Activated CD4-positive, alpha-beta T cell treated with anti-CD3 and anti-CD28 coated beads, Interleukin-2, Interleukin-4, amounts not matched to agents 100 ng/mL and 50 ng/mL, durations not matched to agents 16 hours and 8 hours (primary cell): ENCODE measurements around the gene MYLK.

Source experiments
- DNase-seq: peaks from one replicate; pipeline ENCODE4 v3.0.0-alpha.2; 2020; ENCODE audit warnings: low spot score

MYLK gene

DNA sequence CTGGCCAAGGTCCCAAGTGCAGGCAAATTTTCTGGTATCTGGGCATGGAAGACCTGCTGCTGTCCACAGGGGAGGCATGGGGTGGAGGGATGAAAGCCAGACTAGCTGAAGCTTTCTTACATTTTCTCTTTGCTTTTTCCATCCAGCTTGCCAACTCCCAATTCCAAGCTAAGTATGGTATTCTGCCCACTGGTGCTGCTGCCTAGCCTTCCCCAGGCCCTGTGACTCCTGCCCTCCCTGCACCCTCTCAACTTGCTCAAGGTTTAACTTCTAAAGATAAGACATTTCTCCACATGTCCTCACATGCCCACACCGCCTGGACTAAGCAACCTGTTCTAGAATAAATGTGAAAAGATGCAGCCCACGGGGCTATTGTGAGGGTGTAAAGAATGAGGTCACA, 239.8 kb downstream of the MYLK start:
- no peak for DNase-seq

DNA sequence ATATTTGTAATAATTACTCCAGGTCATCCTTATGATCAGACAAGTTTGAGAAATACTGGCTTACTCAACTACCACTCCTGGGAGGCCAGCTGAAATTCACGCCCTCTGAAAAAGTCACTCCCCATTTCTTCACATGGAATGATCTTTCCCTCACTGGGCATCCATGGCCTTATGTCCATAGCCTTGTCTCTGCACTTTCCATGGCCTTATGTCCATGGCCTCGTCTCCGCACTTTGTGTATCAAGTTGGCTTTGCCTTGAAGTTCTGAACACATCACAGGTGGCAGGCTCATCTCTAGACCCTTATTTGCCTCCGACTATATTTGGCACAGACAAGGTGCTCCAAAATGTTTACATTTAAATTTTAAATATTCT, 241.2 kb downstream of the MYLK start:
- DNase-seq, result no peak

DNA sequence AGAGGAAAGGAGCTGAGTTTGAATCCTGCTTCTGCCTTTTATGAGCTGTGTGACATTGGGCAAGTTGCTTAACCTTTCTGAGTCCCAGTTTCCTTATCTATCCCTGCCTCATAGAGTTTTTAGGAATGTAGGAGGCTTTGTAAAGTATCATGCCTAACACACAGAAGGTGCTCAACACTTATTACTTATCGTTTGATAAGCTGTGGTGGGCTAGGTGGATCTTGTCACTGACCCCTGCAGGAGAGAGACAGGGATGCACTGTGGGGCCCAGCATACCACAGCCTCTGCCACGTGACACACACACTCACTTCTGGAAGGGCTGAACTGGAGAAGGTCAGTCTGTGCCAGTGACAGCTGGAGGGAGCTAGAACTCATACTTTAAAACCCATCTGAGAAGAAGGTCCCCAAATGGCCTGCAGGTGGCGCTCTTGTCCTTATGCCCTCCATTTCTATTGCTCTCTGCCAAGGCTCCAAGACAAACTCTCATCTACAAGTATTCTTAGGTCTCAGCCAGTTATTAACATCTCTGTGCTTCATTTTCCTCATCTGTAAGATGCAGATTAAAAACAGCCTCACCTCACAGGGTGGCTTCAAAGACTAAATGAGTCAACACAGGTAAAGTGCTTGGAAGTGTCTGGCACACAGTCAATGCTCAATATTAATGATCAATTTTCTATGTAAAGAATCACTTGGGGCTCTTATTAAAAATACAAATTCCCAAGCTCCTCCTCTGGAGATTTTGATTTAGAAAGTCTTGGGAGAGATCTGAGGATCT, 241.8 kb downstream of the MYLK start:
- peak; percentile 67 for DNase-seq

DNA sequence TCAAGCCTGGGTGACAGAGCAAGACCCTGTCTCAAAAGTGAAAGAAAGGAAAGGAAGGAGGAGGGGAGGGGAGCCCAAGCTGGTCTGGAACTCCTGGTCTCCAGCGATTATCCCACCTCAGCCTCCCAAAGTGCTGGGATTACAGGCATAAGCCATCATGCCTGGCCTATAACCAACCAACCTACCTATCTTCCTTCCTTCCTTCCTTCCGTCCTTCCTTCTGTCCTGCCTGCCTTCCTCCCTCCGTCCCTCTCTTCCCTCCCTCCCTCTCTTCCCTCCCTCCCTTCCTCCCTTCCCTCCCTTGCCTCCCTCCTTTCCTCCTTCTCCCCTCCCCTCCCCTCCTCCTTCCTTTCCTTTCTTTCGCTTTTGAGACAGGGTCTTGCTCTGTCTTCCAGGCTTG, 242.6 kb downstream of the MYLK start:
- no peak for DNase-seq

DNA sequence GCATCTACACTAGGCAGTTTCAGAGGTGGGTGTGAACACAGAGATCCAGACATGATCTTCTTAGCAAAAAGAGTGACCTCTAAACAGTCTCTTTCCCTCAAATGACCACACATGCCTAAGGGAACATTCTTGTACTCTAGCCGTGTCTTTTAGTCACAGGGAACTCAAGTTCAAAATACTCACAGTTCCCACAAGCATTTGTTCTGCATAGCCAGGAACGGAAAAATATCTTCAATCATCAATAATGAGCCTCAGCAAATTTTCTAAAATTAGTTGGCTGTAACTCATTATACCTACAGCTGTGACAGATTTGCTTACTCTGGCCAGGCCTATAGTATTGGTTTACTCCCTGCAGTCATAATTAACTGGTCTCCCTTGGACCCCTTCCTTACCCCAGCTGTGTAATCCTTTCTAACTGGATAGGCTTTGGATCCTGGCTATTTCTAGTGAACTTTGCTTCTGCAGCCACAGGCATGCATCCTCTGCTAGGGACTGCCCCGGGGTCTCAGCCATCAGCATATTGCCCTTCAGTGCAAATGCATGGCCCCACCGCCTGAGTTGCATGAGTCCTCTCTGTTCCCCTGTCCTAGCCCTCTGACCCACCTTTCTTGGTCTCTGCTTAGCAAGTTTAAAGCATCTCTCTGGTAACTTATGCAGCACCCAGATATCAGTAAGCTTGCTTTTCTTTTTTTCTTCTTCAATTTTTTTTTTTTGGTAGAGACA, 243.2 kb downstream of the MYLK start:
- no peak for DNase-seq

DNA sequence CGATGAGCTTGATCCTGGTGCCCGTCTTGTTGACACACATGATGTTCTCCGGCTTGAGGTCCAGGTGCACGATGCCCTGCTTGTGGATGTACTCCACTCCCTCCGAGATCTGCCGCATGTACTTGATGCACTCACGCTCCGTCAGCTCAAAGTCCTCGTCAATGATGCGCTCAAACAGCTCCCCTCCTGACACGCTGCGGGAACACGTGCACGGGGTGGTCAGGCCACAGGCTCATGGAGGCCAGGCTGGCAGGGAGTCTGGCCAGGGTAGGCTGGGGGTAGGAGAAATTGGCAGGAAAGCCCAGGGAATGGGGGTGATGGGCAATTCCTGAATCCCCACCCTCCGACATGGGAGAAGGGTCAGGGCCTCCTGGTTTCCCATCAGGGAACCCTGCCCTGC, 243.8 kb downstream of the MYLK start:
- no peak for DNase-seq

DNA sequence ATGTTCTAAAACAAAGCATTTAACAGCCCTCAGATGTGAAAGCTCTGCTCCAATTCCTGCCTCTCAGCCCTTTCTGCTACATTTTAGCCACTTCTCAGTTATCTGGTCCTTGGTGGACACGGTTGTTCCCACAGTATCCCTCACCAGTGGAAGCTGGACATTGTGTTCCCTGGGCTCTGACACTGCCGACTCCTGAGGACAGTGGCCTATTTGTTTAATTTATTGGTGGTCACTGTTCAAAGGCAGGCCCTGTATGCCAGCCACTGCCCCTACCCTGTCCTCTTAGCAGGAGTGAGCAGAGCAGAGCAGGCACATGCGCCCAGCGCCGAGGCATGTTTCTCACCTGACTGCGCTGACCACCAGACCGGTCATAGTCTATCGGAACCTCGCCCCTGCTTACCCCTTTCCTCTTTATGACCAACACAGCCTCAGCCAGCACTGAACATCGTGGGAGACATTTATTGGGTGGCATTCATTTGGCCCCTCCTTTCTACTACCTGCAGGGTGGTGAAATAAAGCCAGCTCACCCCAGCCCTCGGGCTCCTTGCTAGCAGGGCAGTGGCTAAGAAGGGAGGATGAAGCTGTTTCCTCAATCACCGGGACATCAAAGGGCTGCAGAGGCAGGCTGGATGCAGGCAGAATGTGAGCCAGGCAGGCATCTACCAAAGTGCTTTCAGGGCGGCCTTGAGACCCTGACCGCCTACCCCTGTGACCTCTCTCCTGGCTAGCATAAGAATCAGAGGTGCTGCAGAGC, 245.0 kb downstream of the MYLK start:
- DNase-seq, result no peak

DNA sequence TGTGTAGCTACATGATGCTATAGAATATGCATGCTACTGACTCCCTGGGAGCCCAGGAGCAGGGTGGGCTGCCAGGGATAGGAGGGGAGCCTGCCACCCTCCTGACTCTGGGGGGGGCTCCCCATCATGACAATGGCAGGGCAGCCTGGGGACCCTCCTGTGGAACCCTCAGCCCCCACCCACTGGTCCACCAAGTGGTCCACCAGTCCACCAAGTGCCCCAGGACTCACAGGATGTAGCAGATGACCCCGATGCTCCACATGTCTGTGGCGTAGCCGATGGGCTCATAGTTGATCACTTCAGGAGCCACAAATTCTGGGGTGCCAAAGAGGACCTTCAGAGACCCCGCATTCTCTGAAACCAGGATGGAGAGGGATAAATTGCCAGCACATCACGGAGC, 246.3 kb downstream of the MYLK start:
- no peak for DNase-seq

DNA sequence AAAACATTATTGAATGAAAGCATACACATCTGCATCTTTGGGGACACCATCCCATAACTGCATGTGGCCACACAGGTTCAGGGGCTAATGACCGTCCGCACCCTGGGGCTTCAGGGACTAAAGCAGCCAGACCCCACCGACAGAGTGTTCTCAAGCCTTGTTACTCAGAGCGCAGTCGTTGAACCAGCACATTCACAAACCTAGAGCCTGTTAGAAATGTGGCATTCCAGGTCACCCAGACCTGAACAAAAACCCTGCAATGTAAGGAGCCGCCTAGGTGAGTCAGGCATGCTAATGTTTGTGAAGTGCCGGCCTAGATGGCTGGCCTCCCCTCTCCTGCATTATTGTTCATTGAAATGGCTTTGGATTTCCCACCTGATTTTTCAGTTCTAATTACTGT, 247.0 kb downstream of the MYLK start:
- DNase-seq, result no peak

DNA sequence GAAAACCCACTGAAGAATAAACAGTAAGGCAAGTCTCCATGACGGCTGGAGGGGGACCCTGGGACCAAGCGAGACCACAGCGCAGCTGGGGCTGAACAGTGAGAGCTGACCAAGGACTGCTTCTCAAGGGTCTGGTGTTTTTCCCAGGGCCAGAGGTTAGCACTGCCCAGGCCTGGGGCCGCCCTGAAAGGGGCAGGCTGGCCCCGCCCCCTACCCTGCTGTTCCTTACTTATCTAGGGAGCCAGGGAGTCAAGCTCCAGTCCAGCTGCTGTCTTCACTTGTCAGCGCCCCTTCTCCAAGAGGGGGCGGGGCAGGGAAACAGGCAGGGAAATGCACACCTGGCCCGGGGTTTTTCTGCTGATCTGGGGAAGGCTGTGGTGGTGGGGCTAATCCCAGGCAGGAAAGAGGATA, 247.7 kb downstream of the MYLK start:
- DNase-seq, result no peak

DNA sequence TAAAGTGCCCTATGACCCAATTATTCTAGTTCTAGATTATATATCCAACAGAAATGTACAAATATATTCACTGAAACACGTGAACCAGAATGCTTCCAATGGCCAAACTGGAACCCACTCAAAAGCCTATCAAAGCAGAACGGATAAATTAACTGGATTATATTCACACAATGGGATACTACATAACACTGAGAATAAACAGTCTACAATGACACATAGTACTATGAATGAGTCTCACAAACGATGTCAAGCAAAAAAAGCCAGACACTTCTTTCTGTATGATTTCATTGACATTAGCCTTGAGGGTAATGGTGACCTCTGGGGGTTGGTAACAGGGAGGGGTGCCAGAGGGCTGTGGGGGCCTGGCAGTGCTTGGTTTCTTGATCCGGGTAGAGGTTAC, 248.4 kb downstream of the MYLK start:
- DNase-seq, result no peak

DNA sequence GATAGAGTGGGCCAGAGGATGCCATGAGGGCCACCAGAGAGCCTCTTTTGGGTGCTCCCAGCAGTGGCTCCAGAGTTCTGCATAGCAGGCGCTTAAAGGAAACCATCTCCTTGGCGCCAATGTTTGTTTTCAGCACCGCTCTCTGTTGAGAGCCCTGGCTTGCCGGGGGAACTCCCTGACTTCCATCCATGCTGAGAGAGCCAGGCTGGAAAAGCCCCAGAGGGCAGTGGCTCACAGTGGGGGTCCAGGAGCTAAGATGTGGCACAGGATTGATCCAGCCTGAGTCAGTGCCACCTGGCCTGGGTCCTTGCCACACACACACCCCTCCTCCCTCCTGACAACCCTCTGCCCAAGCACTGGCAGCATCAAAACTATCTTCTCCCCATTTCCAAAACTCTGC, 248.9 kb downstream of the MYLK start:
- DNase-seq, result no peak

DNA sequence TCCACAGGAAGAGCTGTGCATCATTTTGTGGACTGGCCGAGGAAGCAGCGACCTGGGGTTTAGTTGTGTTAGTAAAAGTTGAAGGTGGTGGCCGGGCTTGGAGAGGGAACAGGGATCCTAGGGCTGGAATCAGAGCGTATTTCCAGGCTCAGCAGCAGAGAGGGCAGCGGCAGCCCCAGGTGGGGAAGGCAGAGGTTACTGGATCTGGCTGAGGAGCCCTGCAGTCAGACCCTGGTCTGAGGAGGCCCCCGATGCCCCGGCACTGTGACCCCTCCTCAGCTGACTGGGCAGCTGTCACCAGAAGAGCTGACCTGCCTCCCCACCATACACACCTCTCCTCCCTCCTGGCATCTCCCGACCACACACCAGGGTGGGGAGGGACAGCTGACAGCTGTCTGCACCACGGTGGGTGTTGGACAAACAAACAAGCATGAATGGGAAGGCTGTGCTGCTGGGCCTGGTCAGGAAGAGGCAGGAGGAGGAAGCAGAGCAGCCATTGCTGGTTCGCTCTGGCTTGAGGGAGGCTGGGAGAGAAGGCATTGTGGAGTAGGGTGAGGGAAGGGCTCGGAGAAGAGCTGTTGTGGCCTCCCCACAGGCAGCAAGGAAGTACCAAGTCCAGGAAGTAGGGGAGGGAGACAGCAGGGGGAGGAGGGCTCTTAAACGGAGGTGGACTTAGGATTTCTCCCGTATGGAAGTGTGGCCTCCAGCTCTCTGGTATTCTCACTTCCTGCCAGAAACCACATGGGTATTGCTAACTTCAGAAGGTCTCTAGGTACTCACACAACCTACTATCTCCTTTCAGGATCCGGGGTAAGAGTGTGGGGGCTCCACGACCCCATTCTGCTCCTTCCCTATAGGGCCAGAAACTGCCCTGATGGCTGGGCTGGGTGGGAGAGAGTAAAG, 249.7 kb downstream of the MYLK start:
- DNase-seq, result no peak

DNA sequence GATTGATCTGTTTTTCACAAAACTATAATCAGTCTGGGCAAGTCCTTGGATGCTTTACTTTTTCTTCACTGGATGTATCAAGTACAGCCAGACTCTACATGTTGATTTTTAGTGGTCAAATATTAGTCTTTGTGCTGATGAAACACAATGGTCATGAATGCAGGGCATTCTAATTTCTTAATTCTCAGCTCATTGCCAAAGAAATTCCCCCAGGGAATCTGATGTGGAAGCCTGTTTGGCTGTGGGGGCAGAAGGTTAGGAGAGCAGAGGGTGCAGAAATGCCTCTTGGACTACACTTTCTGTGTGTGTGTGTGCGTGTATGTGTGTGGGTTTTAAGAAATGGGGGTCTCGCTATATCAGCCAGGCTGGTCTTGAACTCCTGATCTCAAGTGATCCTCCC, 250.6 kb downstream of the MYLK start:
- no peak for DNase-seq

DNA sequence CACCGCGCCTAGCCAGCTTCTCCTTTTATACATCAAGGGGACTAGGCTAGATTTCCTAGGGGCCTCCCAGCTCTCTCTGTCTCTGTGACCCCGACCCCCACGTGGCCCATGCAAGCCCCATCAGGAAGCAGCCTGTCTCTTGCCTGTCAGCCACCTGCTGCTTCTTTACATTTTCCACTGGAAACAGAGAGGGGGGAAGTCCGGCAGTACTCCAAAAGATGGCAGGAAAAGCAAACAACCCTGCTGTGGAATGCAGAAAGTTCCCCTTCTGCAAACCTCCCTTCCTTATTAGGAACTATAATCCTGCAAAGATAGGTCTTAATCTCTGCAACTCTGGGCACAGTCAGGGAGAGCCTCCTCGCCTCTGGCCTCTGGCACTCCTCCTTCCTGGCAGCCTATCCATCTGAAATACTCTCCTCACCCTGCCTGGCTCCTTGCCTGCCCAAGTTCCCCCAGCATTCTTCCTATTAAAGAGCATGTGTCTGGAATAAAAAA, 251.9 kb downstream of the MYLK start:
- DNase-seq, result no peak

DNA sequence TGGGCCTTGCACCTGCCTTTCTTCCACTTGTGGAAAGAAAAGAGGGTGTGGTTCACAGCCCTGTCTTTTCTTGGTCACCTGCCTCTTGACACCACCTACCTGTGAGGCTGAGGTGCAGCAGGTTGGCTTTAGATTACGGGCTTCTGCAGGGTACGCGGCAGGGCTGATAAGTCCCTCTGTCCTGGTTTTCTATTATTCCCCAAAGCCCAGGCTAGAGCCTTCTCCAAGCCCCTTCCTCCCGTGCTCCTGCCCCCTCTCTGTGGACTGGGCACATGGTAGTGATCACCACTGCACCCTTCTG, 254.4 kb downstream of the MYLK start:
- DNase-seq, result no peak

DNA sequence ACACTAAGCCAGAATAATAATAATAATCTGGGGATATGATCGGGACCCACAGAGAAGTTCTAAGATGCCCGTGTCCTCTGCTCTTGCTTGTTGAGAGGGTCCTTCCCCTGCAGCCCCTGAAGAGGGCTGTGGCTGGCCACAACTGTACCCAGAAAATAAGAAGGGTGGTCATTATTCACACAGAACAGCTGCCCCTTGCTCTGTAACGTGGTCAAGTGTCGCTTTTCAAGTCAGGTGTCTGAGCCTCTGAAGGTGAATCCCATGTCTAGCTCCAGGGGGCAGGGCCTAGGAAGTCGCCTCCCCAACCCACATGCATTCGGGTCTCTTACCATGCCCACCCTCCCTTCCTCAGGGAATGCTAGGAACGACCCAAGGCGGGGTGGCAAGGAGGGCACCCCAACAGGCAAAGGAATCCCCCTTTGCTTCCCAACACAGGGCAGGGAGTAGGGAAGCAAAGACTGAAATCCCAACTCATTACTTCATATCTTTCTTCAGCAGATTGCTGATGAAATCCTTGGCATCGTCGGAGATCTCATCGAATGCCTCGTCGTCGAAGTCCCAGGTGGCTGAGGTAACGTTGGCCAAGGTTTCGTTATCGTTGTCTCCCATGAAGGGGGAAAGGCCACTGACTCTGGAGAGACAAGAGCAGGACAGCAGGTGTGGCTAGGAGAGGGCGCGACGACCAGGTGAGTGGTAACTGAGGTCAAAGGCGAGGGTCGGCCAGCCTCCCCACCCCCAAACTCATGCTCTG, 255.0 kb downstream of the MYLK start:
- DNase-seq, result no peak

DNA sequence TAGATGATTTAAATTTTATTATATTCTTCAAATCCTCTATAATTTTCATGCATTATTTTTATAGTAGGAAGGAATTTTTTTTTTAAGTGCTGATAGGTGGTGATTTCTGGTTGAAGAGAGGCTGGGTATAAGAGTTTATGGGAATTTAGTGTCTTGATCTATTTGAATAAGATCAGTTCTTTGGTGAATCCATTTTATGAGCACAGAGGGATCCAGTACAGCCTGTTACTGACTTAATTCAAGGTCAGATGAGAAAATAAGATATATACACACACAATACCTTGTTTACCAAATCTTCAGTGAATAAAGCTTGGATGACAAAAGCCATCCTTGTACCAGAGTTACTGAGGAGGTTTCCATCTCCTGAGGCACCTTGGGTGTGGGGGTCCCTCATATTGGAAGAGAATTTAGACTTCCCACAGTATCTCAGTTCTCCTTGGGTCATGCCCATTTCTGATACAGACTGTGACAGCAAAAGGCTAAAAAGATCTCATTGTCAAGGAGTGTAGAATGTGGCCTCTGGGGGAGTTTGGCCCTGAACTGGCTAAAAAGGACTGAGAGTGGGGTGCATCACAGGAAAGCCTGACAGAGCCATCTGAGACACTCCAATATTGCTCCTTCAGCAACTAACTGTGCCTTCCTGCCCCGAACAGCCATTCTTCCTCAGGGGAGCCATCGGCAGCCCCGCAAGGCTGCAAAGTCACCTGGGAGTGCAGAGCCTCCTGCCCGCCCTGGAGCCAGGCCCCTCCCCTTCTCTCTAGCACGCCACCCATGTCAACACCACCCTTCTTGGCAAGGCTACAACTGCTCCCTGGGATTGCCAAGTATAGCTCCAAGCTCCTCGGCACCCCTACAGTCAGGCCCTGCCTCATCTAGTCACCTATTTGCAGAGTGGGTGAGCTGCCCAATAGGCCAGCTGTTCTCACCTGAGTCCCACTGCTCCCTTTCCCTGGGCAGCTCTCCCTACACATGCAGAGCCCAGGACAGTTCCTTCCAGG, 256.2 kb downstream of the MYLK start:
- no peak for DNase-seq

DNA sequence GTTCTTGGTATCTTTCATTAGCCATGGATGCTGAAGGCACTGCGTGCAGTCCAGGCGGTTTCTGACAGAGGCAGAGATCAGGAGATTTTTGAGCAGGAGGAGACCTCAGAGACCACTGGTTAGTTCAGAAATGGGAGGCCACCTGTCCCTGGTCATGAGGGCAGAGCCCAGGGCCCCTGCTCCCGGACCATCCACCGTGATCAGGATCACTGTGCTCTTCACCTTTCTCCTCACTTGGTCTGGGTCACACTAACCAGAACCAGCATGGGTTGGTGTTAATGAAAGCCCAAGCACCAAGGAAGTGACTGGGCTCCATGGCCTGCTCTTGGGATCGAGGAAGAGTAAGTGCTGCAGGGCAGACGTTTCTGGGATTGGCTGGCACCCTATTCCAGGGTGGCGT, 257.3 kb downstream of the MYLK start:
- no peak for DNase-seq

DNA sequence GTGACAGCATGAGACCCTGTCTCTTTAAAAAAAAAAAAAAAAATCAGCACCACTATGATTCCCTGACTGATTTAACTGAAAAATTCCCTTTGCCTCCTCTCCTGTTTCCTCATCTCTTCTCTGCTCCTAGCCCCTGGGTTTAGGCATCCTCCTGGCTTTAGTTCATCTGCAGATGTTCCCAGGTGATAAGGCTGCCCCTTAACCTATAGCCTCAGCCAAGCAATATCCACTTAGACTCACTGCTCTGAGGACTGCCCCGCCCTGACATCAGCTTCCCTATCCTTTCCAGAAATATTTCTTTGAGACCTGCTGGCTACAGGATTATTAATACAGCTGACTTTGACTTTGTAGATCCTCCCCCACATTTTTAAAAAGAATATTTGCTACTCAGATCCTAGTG, 259.8 kb downstream of the MYLK start:
- DNase-seq, result no peak
